Neural cell (in vitro differentiated cells): ENCODE measurements around the gene LRR1. TPM values are rescaled to one million over a fixed set of nuclear protein-coding genes. Genes with fewer than 3 reads are reported as not detected.

Source experiments
- H2AFZ ChIP-seq: fragments of 200-600, 300-800 bp; sonication (generic), shearing (Covaris generic); 2 replicates; pipeline ENCODE4 v1.6.0; 2014; ENCODE audit warnings: low read depth, mild to moderate bottlenecking, antibody characterized with exemption, low read length, moderate library complexity
- H3F3A ChIP-seq: fragments of 200-600 bp; shearing (Covaris generic); 2 replicates; pipeline ENCODE4 v1.6.1; 2016; ENCODE audit warnings: mild to moderate bottlenecking, moderate library complexity, mixed read lengths, antibody characterized with exemption, low read length; ENCODE audit not compliant: insufficient read depth, poor library complexity, severe bottlenecking
- H3K27ac ChIP-seq: fragments of 200-600, 300-800 bp; sonication (generic), shearing (Covaris generic); 2 replicates; pipeline ENCODE4 v1.5.1; 2014; ENCODE audit warnings: mild to moderate bottlenecking, low read length, moderate library complexity
- H3K27me3 ChIP-seq: fragments of 300-800, 200-600 bp; sonication (generic), shearing (Covaris generic); 2 replicates; pipeline ENCODE4 v1.6.0; 2014; ENCODE audit warnings: mild to moderate bottlenecking, low read depth, low read length, moderate library complexity; ENCODE audit not compliant: insufficient read depth
- H3K36me3 ChIP-seq: fragments of 300-800, 200-600 bp; sonication (generic), shearing (Covaris generic); 2 replicates; pipeline ENCODE4 v1.5.1; 2014; ENCODE audit warnings: mild to moderate bottlenecking, antibody characterized with exemption, low read length, moderate library complexity; ENCODE audit not compliant: insufficient read depth
- H3K4me2 ChIP-seq: fragments of 300-800, 200-600 bp; sonication (generic), shearing (Covaris generic); 2 replicates; pipeline ENCODE4 v1.6.0; 2014; ENCODE audit warnings: mild to moderate bottlenecking, low read length
- H3K4me3 ChIP-seq: fragments of 300-800, 200-600 bp; sonication (generic), shearing (Covaris generic); 2 replicates; pipeline ENCODE4 v1.5.1; 2014; ENCODE audit warnings: mild to moderate bottlenecking, low read length, moderate library complexity
- H3K79me2 ChIP-seq: fragments of 200-600 bp; shearing (Covaris generic); replicated peaks from 2 replicates; pipeline ENCODE4 v1.6.0; 2014; ENCODE audit warnings: mild to moderate bottlenecking, low read length, moderate library complexity; ENCODE audit not compliant: insufficient read depth
- H3K9ac ChIP-seq: fragments of 300-800, 200-600 bp; sonication (generic), shearing (Covaris generic); 2 replicates; pipeline ENCODE4 v1.6.1; 2016; ENCODE audit warnings: mild to moderate bottlenecking, low read length, mixed read lengths
- H3K9me2 ChIP-seq: fragments of 200-600 bp; shearing (Covaris generic); 2 replicates; pipeline ENCODE4 v1.6.1; 2016; ENCODE audit warnings: mild to moderate bottlenecking, low read length, mixed read lengths; ENCODE audit not compliant: insufficient read depth
- H3K9me3 ChIP-seq: fragments of 200-600, 300-800 bp; sonication (generic), shearing (Covaris generic); 2 replicates; pipeline ENCODE4 v1.6.1; 2016; ENCODE audit warnings: mild to moderate bottlenecking, mixed run types, low read length, moderate library complexity, mixed read lengths
- H4K20me1 ChIP-seq: fragments of 200-600 bp; shearing (Covaris generic); 2 replicates; pipeline ENCODE4 v1.6.1; 2016; ENCODE audit warnings: mild to moderate bottlenecking, mixed run types; ENCODE audit not compliant: insufficient read depth
- CTCF ChIP-seq: fragments of 450-650 bp; IDR thresholded peaks from 2 replicates; pipeline ENCODE4 v1.5.1; 2014; ENCODE audit warnings: antibody characterized with exemption, mild to moderate bottlenecking, moderate library complexity; ENCODE audit not compliant: poor library complexity, severe bottlenecking
- EP300 ChIP-seq: fragments of 450-650 bp; conservative IDR thresholded peaks from 2 replicates; pipeline ENCODE4 v1.6.1; 2014; ENCODE audit warnings: antibody characterized with exemption, mild to moderate bottlenecking, moderate library complexity; ENCODE audit not compliant: poor library complexity, severe bottlenecking
- EZH2 ChIP-seq: fragments of 200-600, 300-800 bp; shearing (Covaris generic), sonication (generic); IDR thresholded peaks from 2 replicates; pipeline ENCODE4 v1.6.1; 2014; ENCODE audit warnings: antibody characterized with exemption, low read length, borderline replicate concordance, mild to moderate bottlenecking; ENCODE audit not compliant: insufficient read depth, poor library complexity, severe bottlenecking
- MXI1 ChIP-seq: fragments of 450-650 bp; conservative IDR thresholded peaks from 2 replicates; pipeline ENCODE4 v1.6.1; 2014; ENCODE audit warnings: antibody characterized with exemption, mild to moderate bottlenecking; ENCODE audit not compliant: poor library complexity, severe bottlenecking
- POLR2AphosphoS5 ChIP-seq: IDR thresholded peaks from 2 replicates; pipeline ENCODE4 v1.6.1; 2012
- RAD21 ChIP-seq: fragments of 450-650 bp; conservative IDR thresholded peaks from 2 replicates; pipeline ENCODE4 v1.6.1; 2014; ENCODE audit warnings: antibody characterized with exemption, mild to moderate bottlenecking, moderate library complexity
- REST ChIP-seq: IDR thresholded peaks from 2 replicates; pipeline ENCODE4 v1.6.1; 2012; ENCODE audit warnings: borderline replicate concordance
- SMC3 ChIP-seq: fragments of 450-650 bp; conservative IDR thresholded peaks from 2 replicates; pipeline ENCODE4 v1.6.1; 2014; ENCODE audit warnings: antibody characterized with exemption, mild to moderate bottlenecking, moderate library complexity; ENCODE audit not compliant: poor library complexity
- TAF1 ChIP-seq: IDR thresholded peaks from 2 replicates; pipeline ENCODE4 v1.6.1; 2012; ENCODE audit warnings: low read depth
- polyA plus RNA-seq: library from polyadenylated mRNA; depleted of rRNA; stranded (reverse); fragments of >200 nt; gene quantifications from 2 replicates; pipeline ENCODE4 v1.2.3, GENCODE V29; 2014

Gene LRR1
- polyA plus RNA-seq, 1 donor from 2014 or later: 4.4 TPM

- Histone ChIP-seq H3K4me2 (no peak overlapping the region), H2AFZ (no peak overlapping the region), H3K9me3 (no peaks in the 10 kb centered on the region), H3K27ac (no peak overlapping the region), H3K79me2 (no peaks in the 10 kb centered on the region), H3K27me3 (no peaks in the 10 kb centered on the region), H3K4me3 (no peak overlapping the region), H4K20me1 (no peaks in the 10 kb centered on the region), H3K36me3 (no peaks in the 10 kb centered on the region), H3K9ac (no peak overlapping the region), H3F3A (no peaks in the 10 kb centered on the region), H3K9me2 (no peaks in the 10 kb centered on the region)
- no peak for TF ChIP-seq EP300
- no peak for TF ChIP-seq POLR2AphosphoS5
Measured at GRCh38 chr14:49559979-49560768, 38.6 kb upstream of the LRR1 start.

- no peak overlapping the region for H3K27ac ChIP-seq
- H3K9ac ChIP-seq: no peak overlapping the region
- TF ChIP-seq MXI1 (no peak), RAD21 (no peak), POLR2AphosphoS5 (no peak), EZH2 (no peak), TAF1 (no peak), REST (no peak), SMC3 (no peak), CTCF (no peak), EP300 (no peak)
- H4K20me1 ChIP-seq: no peaks in the 10 kb centered on the region
- H2AFZ ChIP-seq: no peak overlapping the region
- no peaks in the 10 kb centered on the region for H3K79me2 ChIP-seq
- H3K9me3 ChIP-seq: no peaks in the 10 kb centered on the region
- H3K4me2 ChIP-seq: no peak overlapping the region
- no peaks in the 10 kb centered on the region for H3K9me2 ChIP-seq
- no peaks in the 10 kb centered on the region for H3K27me3 ChIP-seq
- no peaks in the 10 kb centered on the region for H3K36me3 ChIP-seq
- H3K4me3 ChIP-seq: no peak overlapping the region
- no peaks in the 10 kb centered on the region for H3F3A ChIP-seq
Measured at GRCh38 chr14:49566714-49567113, 32.0 kb upstream of the LRR1 start.
